Thyroid gland (tissue), 4 donors: ENCODE results near the gene SYNDIG1L. TPM values are rescaled to one million over a fixed set of nuclear protein-coding genes. Genes with fewer than 3 reads are reported as not detected.

Source experiments
- DNase-seq, 2 donors: peaks; one replicate each; pipeline ENCODE4 v3.0.0-alpha.2; 2019
- H3K27ac ChIP-seq, 3 donors: fragments of 200-600 bp; sonication (generic); 1 replicate in 2 of 3; 2 replicates in 1 of 3; pipeline ENCODE4 v1.5.1; 2016 to 2019; ENCODE audit warnings: mild to moderate bottlenecking in 1 of 3, moderate library complexity in 1 of 3
- H3K27me3 ChIP-seq: fragments of 200-600 bp; sonication (generic); one replicate; pipeline ENCODE4 v1.5.1; 2019
- H3K36me3 ChIP-seq, 2 donors: fragments of 200-600 bp; sonication (generic); one replicate each; pipeline ENCODE4 v1.5.1; 2016 to 2019
- H3K4me1 ChIP-seq, 2 donors: fragments of 200-600 bp; sonication (generic); one replicate each; pipeline ENCODE4 v1.5.1; 2017 to 2019
- H3K4me3 ChIP-seq, 3 donors: fragments of 200-600 bp; sonication (generic); replicated peaks in 1 of 3; 1 replicate in 2 of 3; 2 replicates in 1 of 3; pipeline ENCODE4 v1.5.1; 2016; ENCODE audit warnings: mild to moderate bottlenecking in 1 of 3
- H3K9me3 ChIP-seq: fragments of 200-600 bp; sonication (generic); one replicate; pipeline ENCODE4 v1.5.1; 2017
- POLR2A ChIP-seq, 2 donors: fragments of 450-650 bp; IDR thresholded peaks; one replicate each; pipeline ENCODE4 v1.6.1; 2017; ENCODE audit warnings: antibody characterized with exemption in 2 of 2, mild to moderate bottlenecking in 2 of 2, moderate library complexity in 1 of 2
- WGBS, 2 donors: methylation state at CpG; one replicate each; pipeline ENCODE4 v1.1.5; 2017; 5-methylcytosine and 5-hydroxymethylcytosine counted together
- intact Hi-C: fragments of 100-400 bp; cut with DNase I; formaldehyde crosslinking; loops from one replicate; pipeline ENCODE4 v1.15.1; 2023
- total RNA-seq, 4 donors: library from RNA; depleted of rRNA; stranded (reverse); fragments of >200 nt; gene quantifications; one replicate each; pipeline ENCODE4 v1.2.3, GENCODE V29; 2016
- TF ChIP-seq, protein P1 (sequence below), 6 experiments: fragments of 200-600 bp in 3 of 6; fragments of 450-650 bp in 3 of 6; sonication (generic) in 3 of 6; IDR thresholded peaks; one replicate each; pipeline ENCODE4 v1.5.1; 2016 to 2019; ENCODE audit warnings: antibody characterized with exemption in 6 of 6, mild to moderate bottlenecking in 2 of 6, inconsistent platforms in 1 of 6, moderate library complexity in 1 of 6

The SYNDIG1L gene
- total RNA-seq, 4 donors from 2014 or later: 0.13 to 0.54 TPM; not detected in 2

DNA sequence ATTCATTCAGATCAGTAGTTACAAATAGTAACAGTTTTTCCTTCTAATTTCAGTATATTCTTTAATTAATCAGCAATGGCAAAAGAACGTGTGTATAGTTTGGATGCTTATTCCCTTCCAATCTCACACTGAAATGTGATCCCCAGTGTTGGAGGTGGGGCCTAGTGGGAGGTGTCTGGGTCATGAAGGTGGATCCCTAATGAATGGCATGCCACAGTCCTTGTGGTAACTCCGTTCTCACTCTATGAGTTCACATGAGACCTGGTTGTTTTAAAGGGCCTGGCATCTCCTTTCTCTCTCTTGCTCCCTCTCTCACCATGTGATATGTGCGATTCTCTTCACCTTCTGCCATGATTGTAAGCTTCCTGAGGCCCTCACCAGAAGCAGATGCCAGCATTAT lies 18.9 kb upstream of the SYNDIG1L start:
- Histone ChIP-seq H3K4me3 (no peak overlapping the region), H3K9me3 (no peaks in the 10 kb centered on the region), H3K36me3 (no peaks in the 10 kb centered on the region), H3K27ac (no peak overlapping the region), H3K4me1 (peaks cover 0 to 7% of the 10 kb centered on the region in 2 donors), H3K27me3 (no peaks in the 10 kb centered on the region)
- DNase-seq: no peak
- WGBS, 2 donors: 30 to 40% methylated on average over 3 of the region's 3 CpGs
- intact Hi-C loops: no loop called here
- no peak for TF ChIP-seq POLR2A (IDR thresholded peaks at IDR 0.05)
- TF ChIP-seq, protein P1, sequence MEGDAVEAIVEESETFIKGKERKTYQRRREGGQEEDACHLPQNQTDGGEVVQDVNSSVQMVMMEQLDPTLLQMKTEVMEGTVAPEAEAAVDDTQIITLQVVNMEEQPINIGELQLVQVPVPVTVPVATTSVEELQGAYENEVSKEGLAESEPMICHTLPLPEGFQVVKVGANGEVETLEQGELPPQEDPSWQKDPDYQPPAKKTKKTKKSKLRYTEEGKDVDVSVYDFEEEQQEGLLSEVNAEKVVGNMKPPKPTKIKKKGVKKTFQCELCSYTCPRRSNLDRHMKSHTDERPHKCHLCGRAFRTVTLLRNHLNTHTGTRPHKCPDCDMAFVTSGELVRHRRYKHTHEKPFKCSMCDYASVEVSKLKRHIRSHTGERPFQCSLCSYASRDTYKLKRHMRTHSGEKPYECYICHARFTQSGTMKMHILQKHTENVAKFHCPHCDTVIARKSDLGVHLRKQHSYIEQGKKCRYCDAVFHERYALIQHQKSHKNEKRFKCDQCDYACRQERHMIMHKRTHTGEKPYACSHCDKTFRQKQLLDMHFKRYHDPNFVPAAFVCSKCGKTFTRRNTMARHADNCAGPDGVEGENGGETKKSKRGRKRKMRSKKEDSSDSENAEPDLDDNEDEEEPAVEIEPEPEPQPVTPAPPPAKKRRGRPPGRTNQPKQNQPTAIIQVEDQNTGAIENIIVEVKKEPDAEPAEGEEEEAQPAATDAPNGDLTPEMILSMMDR (IDR thresholded peaks at IDR 0.05): no peak

DNA sequence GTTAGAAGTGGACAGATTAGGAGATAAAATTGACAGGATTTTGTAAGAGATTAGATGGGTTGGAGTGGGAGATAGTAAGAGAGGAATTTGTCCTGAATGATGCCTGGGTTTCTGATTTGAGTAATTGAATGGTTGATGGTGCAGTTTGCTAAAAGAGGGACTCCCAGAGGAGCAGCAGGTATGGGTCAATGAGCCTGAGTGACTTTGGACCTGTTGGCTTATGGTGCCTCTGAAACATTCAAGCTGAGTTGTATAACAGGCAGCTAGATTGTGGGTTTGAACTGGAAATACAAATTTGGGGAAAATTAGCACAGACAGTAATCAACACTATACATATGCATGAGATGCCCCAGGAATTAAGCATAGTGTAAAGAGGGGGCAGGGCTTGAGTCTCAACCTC lies 16.7 kb upstream of the SYNDIG1L start:
- H3K4me3 ChIP-seq: no peak overlapping the region
- peaks cover 0 to 7% of the 10 kb centered on the region in 2 donors for H3K4me1 ChIP-seq
- H3K9me3 ChIP-seq: no peaks in the 10 kb centered on the region
- DNase-seq: no peak
- no peaks in the 10 kb centered on the region for H3K36me3 ChIP-seq
- intact Hi-C loops: no loop called here
- TF ChIP-seq, protein P1 (IDR thresholded peaks at IDR 0.05): no peak
- no peak for TF ChIP-seq POLR2A (IDR thresholded peaks at IDR 0.05)
- no peak overlapping the region for H3K27ac ChIP-seq
- H3K27me3 ChIP-seq: no peaks in the 10 kb centered on the region

- H3K4me3 ChIP-seq: no peak overlapping the region
- H3K4me1 ChIP-seq: peaks cover 0 to 7% of the 10 kb centered on the region in 2 donors
- DNase-seq: no peak
- H3K27me3 ChIP-seq: no peaks in the 10 kb centered on the region
- H3K36me3 ChIP-seq: no peaks in the 10 kb centered on the region
- intact Hi-C loops: no loop called here
- no peak for TF ChIP-seq POLR2A (IDR thresholded peaks at IDR 0.05)
- TF ChIP-seq, protein P1 (IDR thresholded peaks at IDR 0.05): no peak
- 90 to 92% methylated on average over 3 of the region's 3 CpGs for WGBS, 2 donors
- H3K27ac ChIP-seq: no peak overlapping the region
- H3K9me3 ChIP-seq: no peaks in the 10 kb centered on the region
Observed at GRCh38 chr14:74441113-74441512, 15.1 kb upstream of the SYNDIG1L start.

DNA sequence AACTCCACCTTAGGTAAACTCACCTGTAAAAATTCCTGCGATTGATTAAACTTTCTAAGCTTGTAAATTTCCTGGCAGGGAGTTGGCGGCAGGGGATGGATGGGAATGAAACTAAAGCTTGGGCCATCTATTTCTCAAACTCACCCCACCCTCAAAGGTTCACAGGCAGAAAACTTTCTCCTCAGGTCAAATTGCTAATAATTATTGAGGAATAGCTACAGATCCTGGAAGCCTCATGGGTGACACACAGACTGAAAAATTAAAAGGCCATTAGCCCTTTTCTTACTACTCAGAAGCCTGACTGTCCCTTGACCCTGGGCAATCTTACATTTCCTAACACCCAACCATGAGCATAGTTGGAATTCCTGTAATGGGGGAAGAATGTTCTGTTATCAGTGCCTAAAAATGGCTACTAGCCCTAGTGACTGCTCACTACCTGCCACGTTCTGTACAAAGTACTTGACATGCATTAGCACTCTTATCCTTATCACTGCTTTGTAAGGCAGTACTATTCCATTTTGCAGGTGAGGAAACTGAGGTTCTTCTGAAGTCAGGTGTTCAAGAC lies 12.4 kb upstream of the SYNDIG1L start:
- no peak for DNase-seq
- H3K36me3 ChIP-seq: no peaks in the 10 kb centered on the region
- peaks cover 0 to 5% of the 10 kb centered on the region in 2 donors for H3K4me1 ChIP-seq
- no peaks in the 10 kb centered on the region for H3K27me3 ChIP-seq
- TF ChIP-seq POLR2A (IDR thresholded peaks at IDR 0.05): no peak
- TF ChIP-seq, protein P1 (IDR thresholded peaks at IDR 0.05): no peak
- no peak overlapping the region for H3K4me3 ChIP-seq
- no peaks in the 10 kb centered on the region for H3K9me3 ChIP-seq
- no peak overlapping the region for H3K27ac ChIP-seq
- 65 to 71% methylated on average over 3 of the region's 3 CpGs for WGBS, 2 donors
- intact Hi-C loops: no loop called here

DNA sequence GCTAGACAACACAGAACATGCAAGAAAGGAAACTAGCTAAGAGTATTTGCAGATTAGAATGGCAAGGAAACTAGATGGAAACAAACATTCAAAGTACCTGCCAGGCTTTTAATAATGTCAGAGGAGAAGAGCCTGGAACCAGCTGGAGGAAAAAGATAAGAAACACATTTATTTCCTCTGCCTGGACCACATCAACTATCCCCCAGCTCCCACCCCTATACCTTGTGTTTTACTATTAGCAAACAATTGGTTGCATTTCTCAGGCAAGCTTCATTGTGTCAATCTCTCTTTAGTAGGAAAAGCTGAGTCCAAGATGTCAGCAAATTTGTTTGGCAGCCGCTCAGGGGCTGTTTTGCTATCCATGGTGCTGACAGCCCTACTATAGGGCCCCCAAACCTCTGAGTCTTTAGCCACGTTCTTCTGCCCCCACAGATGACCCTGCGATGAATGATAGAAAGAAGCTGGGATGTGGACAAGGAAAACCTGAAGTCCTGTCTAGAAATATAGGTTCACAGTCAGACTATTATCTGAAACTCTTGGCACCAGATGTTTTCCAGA lies 11.6 kb upstream of the SYNDIG1L start:
- Histone ChIP-seq H3K27ac (no peak overlapping the region), H3K9me3 (no peaks in the 10 kb centered on the region), H3K4me3 (no peak overlapping the region), H3K36me3 (no peaks in the 10 kb centered on the region), H3K27me3 (no peaks in the 10 kb centered on the region), H3K4me1 (no peaks in the 10 kb centered on the region)
- WGBS, 2 donors: 25 to 39% methylated on average over 3 of the region's 3 CpGs
- TF ChIP-seq POLR2A (IDR thresholded peaks at IDR 0.05): no peak
- TF ChIP-seq, protein P1 (IDR thresholded peaks at IDR 0.05): no peak
- DNase-seq: no peak
- intact Hi-C loops: no loop called here
